Measurements from ENCODE around the gene MMP14.

The MMP14 gene

DNA sequence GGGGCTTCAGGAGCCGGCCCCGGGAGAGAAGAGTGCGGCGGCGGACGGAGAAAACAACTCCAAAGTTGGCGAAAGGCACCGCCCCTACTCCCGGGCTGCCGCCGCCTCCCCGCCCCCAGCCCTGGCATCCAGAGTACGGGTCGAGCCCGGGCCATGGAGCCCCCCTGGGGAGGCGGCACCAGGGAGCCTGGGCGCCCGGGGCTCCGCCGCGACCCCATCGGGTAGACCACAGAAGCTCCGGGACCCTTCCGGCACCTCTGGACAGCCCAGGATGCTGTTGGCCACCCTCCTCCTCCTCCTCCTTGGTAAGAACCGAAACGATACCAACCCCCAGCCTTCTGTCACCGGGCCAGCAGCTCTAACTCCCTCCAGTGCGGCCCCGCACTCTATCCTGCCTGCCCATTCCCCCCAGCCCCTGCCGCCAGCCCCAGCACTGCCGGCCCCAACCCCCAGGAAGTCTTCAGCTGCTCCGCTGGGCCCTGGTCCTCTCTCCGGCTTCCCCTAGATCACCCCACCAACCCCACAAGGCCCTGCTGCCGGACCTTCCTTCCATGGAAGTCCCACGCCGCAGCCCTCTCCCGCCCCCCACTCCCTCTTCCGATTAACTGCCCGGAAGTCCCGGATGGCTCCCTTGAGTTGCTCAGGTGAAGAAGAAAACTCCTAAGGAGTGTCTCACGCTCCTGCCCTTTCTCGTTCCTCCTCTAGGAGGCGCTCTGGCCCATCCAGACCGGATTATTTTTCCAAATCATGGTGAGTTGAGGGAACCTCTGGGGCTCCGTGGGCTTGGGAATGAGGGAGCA lies 35.8 kb downstream of the MMP14 start:
- Histone ChIP-seq H3K27ac (replicated peaks) (peak overlapping the region; percentile 85), H3K27me3 (ENCODE audit: insufficient read depth, poor library complexity, severe bottlenecking) (no peaks in the 10 kb centered on the region), H3K4me3 (replicated peaks; ENCODE audit: insufficient read depth, low read length) (peak overlapping the region; percentile 99)
- no peak for TF ChIP-seq GABPA (IDR thresholded peaks at IDR 0.05; ENCODE audit: low read depth)
- TF ChIP-seq, protein P1, sequence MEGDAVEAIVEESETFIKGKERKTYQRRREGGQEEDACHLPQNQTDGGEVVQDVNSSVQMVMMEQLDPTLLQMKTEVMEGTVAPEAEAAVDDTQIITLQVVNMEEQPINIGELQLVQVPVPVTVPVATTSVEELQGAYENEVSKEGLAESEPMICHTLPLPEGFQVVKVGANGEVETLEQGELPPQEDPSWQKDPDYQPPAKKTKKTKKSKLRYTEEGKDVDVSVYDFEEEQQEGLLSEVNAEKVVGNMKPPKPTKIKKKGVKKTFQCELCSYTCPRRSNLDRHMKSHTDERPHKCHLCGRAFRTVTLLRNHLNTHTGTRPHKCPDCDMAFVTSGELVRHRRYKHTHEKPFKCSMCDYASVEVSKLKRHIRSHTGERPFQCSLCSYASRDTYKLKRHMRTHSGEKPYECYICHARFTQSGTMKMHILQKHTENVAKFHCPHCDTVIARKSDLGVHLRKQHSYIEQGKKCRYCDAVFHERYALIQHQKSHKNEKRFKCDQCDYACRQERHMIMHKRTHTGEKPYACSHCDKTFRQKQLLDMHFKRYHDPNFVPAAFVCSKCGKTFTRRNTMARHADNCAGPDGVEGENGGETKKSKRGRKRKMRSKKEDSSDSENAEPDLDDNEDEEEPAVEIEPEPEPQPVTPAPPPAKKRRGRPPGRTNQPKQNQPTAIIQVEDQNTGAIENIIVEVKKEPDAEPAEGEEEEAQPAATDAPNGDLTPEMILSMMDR (IDR thresholded peaks at IDR 0.05; ENCODE audit: insufficient read depth, low read length), result peak; percentile 97
- TF ChIP-seq, protein P2, sequence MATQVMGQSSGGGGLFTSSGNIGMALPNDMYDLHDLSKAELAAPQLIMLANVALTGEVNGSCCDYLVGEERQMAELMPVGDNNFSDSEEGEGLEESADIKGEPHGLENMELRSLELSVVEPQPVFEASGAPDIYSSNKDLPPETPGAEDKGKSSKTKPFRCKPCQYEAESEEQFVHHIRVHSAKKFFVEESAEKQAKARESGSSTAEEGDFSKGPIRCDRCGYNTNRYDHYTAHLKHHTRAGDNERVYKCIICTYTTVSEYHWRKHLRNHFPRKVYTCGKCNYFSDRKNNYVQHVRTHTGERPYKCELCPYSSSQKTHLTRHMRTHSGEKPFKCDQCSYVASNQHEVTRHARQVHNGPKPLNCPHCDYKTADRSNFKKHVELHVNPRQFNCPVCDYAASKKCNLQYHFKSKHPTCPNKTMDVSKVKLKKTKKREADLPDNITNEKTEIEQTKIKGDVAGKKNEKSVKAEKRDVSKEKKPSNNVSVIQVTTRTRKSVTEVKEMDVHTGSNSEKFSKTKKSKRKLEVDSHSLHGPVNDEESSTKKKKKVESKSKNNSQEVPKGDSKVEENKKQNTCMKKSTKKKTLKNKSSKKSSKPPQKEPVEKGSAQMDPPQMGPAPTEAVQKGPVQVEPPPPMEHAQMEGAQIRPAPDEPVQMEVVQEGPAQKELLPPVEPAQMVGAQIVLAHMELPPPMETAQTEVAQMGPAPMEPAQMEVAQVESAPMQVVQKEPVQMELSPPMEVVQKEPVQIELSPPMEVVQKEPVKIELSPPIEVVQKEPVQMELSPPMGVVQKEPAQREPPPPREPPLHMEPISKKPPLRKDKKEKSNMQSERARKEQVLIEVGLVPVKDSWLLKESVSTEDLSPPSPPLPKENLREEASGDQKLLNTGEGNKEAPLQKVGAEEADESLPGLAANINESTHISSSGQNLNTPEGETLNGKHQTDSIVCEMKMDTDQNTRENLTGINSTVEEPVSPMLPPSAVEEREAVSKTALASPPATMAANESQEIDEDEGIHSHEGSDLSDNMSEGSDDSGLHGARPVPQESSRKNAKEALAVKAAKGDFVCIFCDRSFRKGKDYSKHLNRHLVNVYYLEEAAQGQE (IDR thresholded peaks at IDR 0.05; ENCODE audit: insufficient replicate concordance, low read depth), result no peak
- DNase-seq (ENCODE audit: low read depth in 1 of 2, low spot score in 1 of 2), result peak; percentile 72 to 86

DNA sequence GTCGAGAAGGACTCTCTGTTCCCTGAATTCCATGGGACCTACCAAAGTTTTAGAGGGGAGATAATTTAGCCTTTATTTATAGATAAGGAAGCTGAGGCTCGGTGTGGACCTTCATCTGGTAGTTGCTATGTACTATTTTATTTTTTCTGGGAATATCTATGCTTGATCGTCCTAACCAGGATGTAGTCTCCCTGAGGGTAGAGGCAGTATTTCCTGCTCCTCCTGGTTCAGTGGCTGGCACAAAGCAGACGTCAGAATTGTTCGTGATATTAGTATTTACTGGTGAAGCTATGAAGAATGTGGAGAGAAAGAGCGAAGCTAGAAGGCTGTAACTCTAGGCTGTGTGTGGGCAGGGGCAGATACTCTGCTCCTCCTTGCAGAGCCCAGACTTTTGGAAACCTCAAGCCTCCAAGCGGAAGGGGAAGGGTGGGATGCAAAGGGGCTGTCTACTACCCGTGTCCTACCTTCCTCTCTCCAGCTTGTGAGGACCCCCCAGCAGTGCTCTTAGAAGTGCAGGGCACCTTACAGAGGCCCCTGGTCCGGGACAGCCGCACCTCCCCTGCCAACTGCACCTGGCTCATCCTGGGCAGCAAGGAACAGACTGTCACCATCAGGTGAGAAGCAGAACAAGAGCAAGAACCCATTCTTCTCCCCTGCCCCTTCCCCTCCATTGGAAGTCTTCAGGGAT lies 36.6 kb downstream of the MMP14 start:
- Histone ChIP-seq H3K4me3 (replicated peaks; ENCODE audit: insufficient read depth, low read length) (peak overlapping the region; percentile 99), H3K27me3 (ENCODE audit: insufficient read depth, poor library complexity, severe bottlenecking) (no peaks in the 10 kb centered on the region), H3K27ac (replicated peaks) (peak overlapping the region; percentile 85; the same call in 1 of the 2 replicates)
- TF ChIP-seq GABPA (IDR thresholded peaks at IDR 0.05; ENCODE audit: low read depth), result no peak
- TF ChIP-seq POLR2AphosphoS5 (IDR thresholded peaks at IDR 0.05; ENCODE audit: low read depth), result no peak
- TF ChIP-seq, protein P1 (IDR thresholded peaks at IDR 0.05; ENCODE audit: insufficient read depth, low read length), result no peak
- no peak for TF ChIP-seq SPI1 (IDR thresholded peaks at IDR 0.05; ENCODE audit: borderline replicate concordance, low read depth)
- TF ChIP-seq, protein P2 (IDR thresholded peaks at IDR 0.05; ENCODE audit: insufficient replicate concordance, low read depth), result no peak
- DNase-seq (ENCODE audit: low read depth in 1 of 2, low spot score in 1 of 2), result no peak

DNA sequence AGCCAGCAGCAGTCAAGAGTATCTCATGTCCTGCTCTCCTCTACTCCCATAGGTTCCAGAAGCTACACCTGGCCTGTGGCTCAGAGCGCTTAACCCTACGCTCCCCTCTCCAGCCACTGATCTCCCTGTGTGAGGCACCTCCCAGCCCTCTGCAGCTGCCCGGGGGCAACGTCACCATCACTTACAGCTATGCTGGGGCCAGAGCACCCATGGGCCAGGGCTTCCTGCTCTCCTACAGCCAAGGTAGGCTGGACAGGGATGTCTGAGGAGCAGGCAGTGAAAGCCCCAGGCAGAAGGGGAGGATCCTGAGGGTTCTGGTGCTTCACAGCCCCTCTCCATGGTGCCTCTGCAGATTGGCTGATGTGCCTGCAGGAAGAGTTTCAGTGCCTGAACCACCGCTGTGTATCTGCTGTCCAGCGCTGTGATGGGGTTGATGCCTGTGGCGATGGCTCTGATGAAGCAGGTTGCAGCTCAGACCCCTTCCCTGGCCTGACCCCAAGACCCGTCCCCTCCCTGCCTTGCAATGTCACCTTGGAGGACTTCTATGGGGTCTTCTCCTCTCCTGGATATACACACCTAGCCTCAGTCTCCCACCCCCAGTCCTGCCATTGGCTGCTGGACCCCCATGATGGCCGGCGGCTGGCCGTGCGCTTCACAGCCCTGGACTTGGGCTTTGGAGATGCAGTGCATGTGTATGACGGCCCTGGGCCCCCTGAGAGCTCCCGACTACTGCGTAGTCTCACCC lies 38.8 kb downstream of the MMP14 start:
- no peak for DNase-seq (ENCODE audit: low read depth in 1 of 2, low spot score in 1 of 2)
- TF ChIP-seq, protein P2 (IDR thresholded peaks at IDR 0.05; ENCODE audit: insufficient replicate concordance, low read depth), result no peak
- TF ChIP-seq, protein P1 (IDR thresholded peaks at IDR 0.05; ENCODE audit: insufficient read depth, low read length), result no peak
- TF ChIP-seq GABPA (IDR thresholded peaks at IDR 0.05; ENCODE audit: low read depth) (no peak), SPI1 (IDR thresholded peaks at IDR 0.05; ENCODE audit: borderline replicate concordance, low read depth) (no peak), POLR2AphosphoS5 (IDR thresholded peaks at IDR 0.05; ENCODE audit: low read depth) (no peak)
- H3K4me3 ChIP-seq (replicated peaks; ENCODE audit: insufficient read depth, low read length), result no peak overlapping the region
- H3K27ac ChIP-seq (replicated peaks), result no peak overlapping the region
- no peaks in the 10 kb centered on the region for H3K27me3 ChIP-seq (ENCODE audit: insufficient read depth, poor library complexity, severe bottlenecking)

Measured in HL-60 (cell line).